ENCODE results near the gene CCDC85C.
"Not testable (repeated sequence)": the region's sequence is repeated elsewhere in the genome, so short reads cannot be mapped to it uniquely, and the experiment has no call there.

Gene CCDC85C

GRCh38 chr14:99647411-99647810, 43.4 kb upstream of the CCDC85C start:
- TF ChIP-seq, protein P1, sequence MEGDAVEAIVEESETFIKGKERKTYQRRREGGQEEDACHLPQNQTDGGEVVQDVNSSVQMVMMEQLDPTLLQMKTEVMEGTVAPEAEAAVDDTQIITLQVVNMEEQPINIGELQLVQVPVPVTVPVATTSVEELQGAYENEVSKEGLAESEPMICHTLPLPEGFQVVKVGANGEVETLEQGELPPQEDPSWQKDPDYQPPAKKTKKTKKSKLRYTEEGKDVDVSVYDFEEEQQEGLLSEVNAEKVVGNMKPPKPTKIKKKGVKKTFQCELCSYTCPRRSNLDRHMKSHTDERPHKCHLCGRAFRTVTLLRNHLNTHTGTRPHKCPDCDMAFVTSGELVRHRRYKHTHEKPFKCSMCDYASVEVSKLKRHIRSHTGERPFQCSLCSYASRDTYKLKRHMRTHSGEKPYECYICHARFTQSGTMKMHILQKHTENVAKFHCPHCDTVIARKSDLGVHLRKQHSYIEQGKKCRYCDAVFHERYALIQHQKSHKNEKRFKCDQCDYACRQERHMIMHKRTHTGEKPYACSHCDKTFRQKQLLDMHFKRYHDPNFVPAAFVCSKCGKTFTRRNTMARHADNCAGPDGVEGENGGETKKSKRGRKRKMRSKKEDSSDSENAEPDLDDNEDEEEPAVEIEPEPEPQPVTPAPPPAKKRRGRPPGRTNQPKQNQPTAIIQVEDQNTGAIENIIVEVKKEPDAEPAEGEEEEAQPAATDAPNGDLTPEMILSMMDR (IDR thresholded peaks at IDR 0.05; ENCODE audit: low read depth, low read length): no peak
- DNase-seq (ENCODE audit: extremely low read depth, low read depth): no peak

GRCh38 chr14:99645545-99646505, 41.8 kb upstream of the CCDC85C start:
- TF ChIP-seq, protein P1 (IDR thresholded peaks at IDR 0.05; ENCODE audit: low read depth, low read length): no peak
- no peak for DNase-seq (ENCODE audit: extremely low read depth, low read depth)

- TF ChIP-seq, protein P1 (IDR thresholded peaks at IDR 0.05; ENCODE audit: low read depth, low read length): no peak
- no peak for DNase-seq (ENCODE audit: extremely low read depth, low read depth)
These were observed 40.9 kb upstream of the CCDC85C start, which contains the start of gene HHIPL1 for GRCh38 chr14:99644723-99645544. TSS of gene HHIPL1 (plus strand) at chr14:99645129. CDS start at chr14:99645208, 79 bp downstream.

- DNase-seq (ENCODE audit: extremely low read depth, low read depth): no peak
- TF ChIP-seq, protein P1 (IDR thresholded peaks at IDR 0.05; ENCODE audit: low read depth, low read length): no peak
These were observed 40.1 kb upstream of the CCDC85C start for GRCh38 chr14:99644035-99644587.

DNA sequence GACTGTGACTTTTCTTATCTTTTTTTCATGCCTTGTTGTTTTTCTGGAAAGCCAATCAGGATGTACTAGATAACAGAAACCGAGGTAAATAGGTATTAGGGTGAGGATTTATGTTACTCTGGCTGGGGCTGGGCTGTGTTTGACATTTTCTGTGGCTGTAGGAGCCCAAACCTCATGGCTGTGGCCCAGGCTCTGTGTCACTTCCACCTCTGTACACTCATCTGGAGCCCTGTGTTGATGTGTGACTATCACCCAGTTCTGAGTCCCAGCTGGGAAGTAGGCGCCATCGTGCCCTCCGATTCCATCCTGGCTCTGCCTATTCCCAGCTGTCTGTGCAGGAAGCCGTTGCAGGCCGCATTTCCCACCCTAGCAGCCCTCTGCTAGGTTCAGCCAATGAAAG, 39.3 kb upstream of the CCDC85C start:
- TF ChIP-seq, protein P1 (IDR thresholded peaks at IDR 0.05; ENCODE audit: low read depth, low read length): no peak

GRCh38 chr14:99642771-99643170, 38.8 kb upstream of the CCDC85C start:
- DNase-seq (ENCODE audit: extremely low read depth, low read depth): not testable (repeated sequence)

More for the DNA sequence above, 39.3 kb upstream of the CCDC85C start:
- no peak for DNase-seq (ENCODE audit: extremely low read depth, low read depth)

GRCh38 chr14:99637624-99638023, 33.6 kb upstream of the CCDC85C start:
- TF ChIP-seq, protein P1 (IDR thresholded peaks at IDR 0.05; ENCODE audit: low read depth, low read length): no peak
- DNase-seq (ENCODE audit: extremely low read depth, low read depth): no peak

All from AG09319 (cell line).